Measurements from ENCODE around the gene REELD1.

Gene REELD1

DNA sequence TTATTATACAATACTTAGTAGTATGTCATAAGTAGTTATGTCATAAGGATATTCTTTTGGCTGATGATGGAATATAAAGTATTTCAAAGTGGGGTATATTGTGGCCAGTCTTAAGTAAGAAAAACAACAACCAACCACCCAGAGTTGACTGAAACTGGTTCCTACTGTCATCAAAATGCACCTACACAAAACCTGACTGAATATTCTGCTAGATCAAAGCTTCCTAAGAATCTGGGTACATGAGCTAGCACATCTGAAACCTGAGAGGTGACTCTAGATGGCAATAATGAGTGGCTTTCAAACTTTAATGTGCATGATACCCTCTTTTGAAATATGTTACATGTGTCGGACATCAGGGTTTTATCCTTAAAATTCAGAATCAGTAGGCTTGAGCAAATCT is 60.4 kb downstream of the REELD1 start:
- no peak for TF ChIP-seq EZH2phosphoT487 (IDR thresholded peaks at IDR 0.05; ENCODE audit: borderline replicate concordance, low read length)
- TF ChIP-seq, protein P1, sequence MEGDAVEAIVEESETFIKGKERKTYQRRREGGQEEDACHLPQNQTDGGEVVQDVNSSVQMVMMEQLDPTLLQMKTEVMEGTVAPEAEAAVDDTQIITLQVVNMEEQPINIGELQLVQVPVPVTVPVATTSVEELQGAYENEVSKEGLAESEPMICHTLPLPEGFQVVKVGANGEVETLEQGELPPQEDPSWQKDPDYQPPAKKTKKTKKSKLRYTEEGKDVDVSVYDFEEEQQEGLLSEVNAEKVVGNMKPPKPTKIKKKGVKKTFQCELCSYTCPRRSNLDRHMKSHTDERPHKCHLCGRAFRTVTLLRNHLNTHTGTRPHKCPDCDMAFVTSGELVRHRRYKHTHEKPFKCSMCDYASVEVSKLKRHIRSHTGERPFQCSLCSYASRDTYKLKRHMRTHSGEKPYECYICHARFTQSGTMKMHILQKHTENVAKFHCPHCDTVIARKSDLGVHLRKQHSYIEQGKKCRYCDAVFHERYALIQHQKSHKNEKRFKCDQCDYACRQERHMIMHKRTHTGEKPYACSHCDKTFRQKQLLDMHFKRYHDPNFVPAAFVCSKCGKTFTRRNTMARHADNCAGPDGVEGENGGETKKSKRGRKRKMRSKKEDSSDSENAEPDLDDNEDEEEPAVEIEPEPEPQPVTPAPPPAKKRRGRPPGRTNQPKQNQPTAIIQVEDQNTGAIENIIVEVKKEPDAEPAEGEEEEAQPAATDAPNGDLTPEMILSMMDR (IDR thresholded peaks at IDR 0.05; ENCODE audit: low read depth, low read length, poor library complexity, severe bottlenecking): no peak
- Histone ChIP-seq H3K36me3 (ENCODE audit: control insufficient read depth, low read length) (no peaks in the 10 kb centered on the region), H3K79me2 (ENCODE audit: control insufficient read depth, low read length) (no peaks in the 10 kb centered on the region), H3K9me2 (replicated peaks; ENCODE audit: control insufficient read depth, low read length) (no peaks in the 10 kb centered on the region), H3K4me3 (ENCODE audit: low read length) (no peak overlapping the region), H4K20me1 (ENCODE audit: control insufficient read depth, insufficient read depth, low read depth, low read length) (no peaks in the 10 kb centered on the region), H3F3A (ENCODE audit: control insufficient read depth, insufficient read depth) (no peaks in the 10 kb centered on the region), H3K9me3 (ENCODE audit: control insufficient read depth, insufficient read depth, low read length) (no peaks in the 10 kb centered on the region), H3K27me3 (ENCODE audit: control insufficient read depth, low read length) (no peaks in the 10 kb centered on the region), H3K27ac (ENCODE audit: low read depth, low read length) (no peak overlapping the region), H3K4me2 (ENCODE audit: low read length) (no peak overlapping the region), H3K4me1 (ENCODE audit: control insufficient read depth, low read length) (peaks cover 2% of the 10 kb centered on the region)

DNA sequence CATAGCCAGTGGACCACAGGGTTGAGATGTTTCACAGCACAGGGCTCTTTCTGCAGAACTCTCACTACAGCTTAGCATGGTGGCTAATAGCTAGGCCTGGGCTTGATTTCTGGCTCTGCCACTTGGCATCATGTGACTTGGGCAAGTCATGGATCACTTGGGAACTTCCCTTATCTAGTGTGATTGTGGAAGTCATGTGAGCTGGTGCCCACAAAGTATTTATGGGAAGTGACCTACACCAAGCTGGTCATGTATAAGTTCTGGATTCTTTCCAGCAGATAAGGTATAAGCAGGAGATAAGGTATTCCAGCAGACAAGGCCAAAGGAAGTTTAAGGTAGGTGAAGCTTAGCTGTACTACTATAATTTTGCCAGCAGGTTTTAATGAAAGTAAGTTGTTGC is 61.0 kb downstream of the REELD1 start:
- Histone ChIP-seq H3K79me2 (ENCODE audit: control insufficient read depth, low read length) (no peaks in the 10 kb centered on the region), H3K27ac (ENCODE audit: low read depth, low read length) (no peak overlapping the region), H3K36me3 (ENCODE audit: control insufficient read depth, low read length) (no peaks in the 10 kb centered on the region), H3K9me3 (ENCODE audit: control insufficient read depth, insufficient read depth, low read length) (no peaks in the 10 kb centered on the region), H3K9me2 (replicated peaks; ENCODE audit: control insufficient read depth, low read length) (no peaks in the 10 kb centered on the region), H3F3A (ENCODE audit: control insufficient read depth, insufficient read depth) (no peaks in the 10 kb centered on the region), H3K4me2 (ENCODE audit: low read length) (no peak overlapping the region), H3K27me3 (ENCODE audit: control insufficient read depth, low read length) (no peaks in the 10 kb centered on the region), H3K4me3 (ENCODE audit: low read length) (no peak overlapping the region), H4K20me1 (ENCODE audit: control insufficient read depth, insufficient read depth, low read depth, low read length) (no peaks in the 10 kb centered on the region), H3K4me1 (ENCODE audit: control insufficient read depth, low read length) (no peaks in the 10 kb centered on the region)
- no peak for TF ChIP-seq EZH2phosphoT487 (IDR thresholded peaks at IDR 0.05; ENCODE audit: borderline replicate concordance, low read length)

DNA sequence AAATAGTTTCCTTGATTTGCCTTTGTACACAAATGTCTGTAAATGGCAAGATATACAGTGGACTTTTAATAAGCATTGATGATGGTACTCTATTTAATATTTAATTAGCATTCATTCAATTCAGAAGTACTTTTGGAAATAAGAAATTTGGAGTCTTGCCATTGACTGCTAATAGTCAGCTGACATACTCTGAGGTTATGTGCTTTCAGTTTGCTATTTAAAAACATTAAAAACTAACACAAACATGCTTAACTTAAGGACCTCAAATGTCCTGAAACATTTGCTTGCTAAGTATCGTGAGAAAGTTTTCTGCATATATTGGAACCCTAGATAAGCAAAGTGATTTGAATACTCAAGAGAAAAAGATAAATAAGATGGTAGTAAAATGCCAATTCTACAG is 64.6 kb downstream of the REELD1 start:
- H3K36me3 ChIP-seq (ENCODE audit: control insufficient read depth, low read length): no peaks in the 10 kb centered on the region
- no peaks in the 10 kb centered on the region for H3K4me1 ChIP-seq (ENCODE audit: control insufficient read depth, low read length)
- H3K4me2 ChIP-seq (ENCODE audit: low read length): no peak overlapping the region
- H4K20me1 ChIP-seq (ENCODE audit: control insufficient read depth, insufficient read depth, low read depth, low read length): no peaks in the 10 kb centered on the region
- no peaks in the 10 kb centered on the region for H3K79me2 ChIP-seq (ENCODE audit: control insufficient read depth, low read length)
- H3K27ac ChIP-seq (ENCODE audit: low read depth, low read length): no peak overlapping the region
- no peaks in the 10 kb centered on the region for H3K9me2 ChIP-seq (replicated peaks; ENCODE audit: control insufficient read depth, low read length)
- H3K9me3 ChIP-seq (ENCODE audit: control insufficient read depth, insufficient read depth, low read length): no peaks in the 10 kb centered on the region
- no peak overlapping the region for H3K4me3 ChIP-seq (ENCODE audit: low read length)
- TF ChIP-seq, protein P1 (IDR thresholded peaks at IDR 0.05; ENCODE audit: low read depth, low read length, poor library complexity, severe bottlenecking): no peak
- no peak for TF ChIP-seq EZH2phosphoT487 (IDR thresholded peaks at IDR 0.05; ENCODE audit: borderline replicate concordance, low read length)
- H3K27me3 ChIP-seq (ENCODE audit: control insufficient read depth, low read length): no peaks in the 10 kb centered on the region
- H3F3A ChIP-seq (ENCODE audit: control insufficient read depth, insufficient read depth): no peaks in the 10 kb centered on the region

All from DOHH2 (cell line).